ENCODE results near the gene MACROD2. TPM values are rescaled to one million over a fixed set of nuclear protein-coding genes. Genes with fewer than 3 reads are reported as not detected.

The MACROD2 gene
- total and polyA plus RNA-seq, 4 donors: 0.66 to 10.5 (median 3.3) TPM

GRCh38 chr20:15638816-15639215, 1643.5 kb downstream of the MACROD2 start:
- Histone ChIP-seq H3K36me3 (ENCODE audit: control insufficient read depth in 4 of 4, insufficient read depth in 3 of 4, low read depth in 1 of 4, low read length in 3 of 4) (no peaks in the 10 kb centered on the region), H3K9ac (ENCODE audit: low read depth in 1 of 2, low read length in 2 of 2) (no peak overlapping the region), H3K4me3 (ENCODE audit: low read depth in 1 of 3, low read length in 3 of 3) (no peak overlapping the region), H3K4me1 (ENCODE audit: control insufficient read depth in 4 of 4, insufficient read depth in 4 of 4, low read length in 3 of 4) (peaks cover 0 to 4% (median 0%) of the 10 kb centered on the region in 4 donors), H3K27me3 (ENCODE audit: control insufficient read depth in 4 of 4, insufficient read depth in 4 of 4, low read length in 3 of 4) (no peaks in the 10 kb centered on the region), H3K9me3 (ENCODE audit: control insufficient read depth in 4 of 4, low read length in 3 of 4) (no peaks in the 10 kb centered on the region), H3K27ac (ENCODE audit: low read depth in 1 of 2, low read length in 2 of 2) (no peak overlapping the region)
- TF ChIP-seq EGR1 (IDR thresholded peaks at IDR 0.05; ENCODE audit: low read depth in 2 of 2): no peak
- no peak for TF ChIP-seq HNF4A (conservative IDR thresholded peaks at IDR 0.05)
- no peak for TF ChIP-seq ZBTB33 (IDR thresholded peaks at IDR 0.05)
- no peak for TF ChIP-seq SP1 (IDR thresholded peaks at IDR 0.05)
- TF ChIP-seq TAF1 (conservative IDR thresholded peaks at IDR 0.05): no peak
- TF ChIP-seq JUND (IDR thresholded peaks at IDR 0.05): no peak
- TF ChIP-seq FOXA2 (IDR thresholded peaks at IDR 0.05): no peak
- no peak for TF ChIP-seq RXRA (IDR thresholded peaks at IDR 0.05)
- TF ChIP-seq RAD21 (IDR thresholded peaks at IDR 0.05): no peak
- TF ChIP-seq ATF3 (IDR thresholded peaks at IDR 0.05): no peak
- DNase-seq (ENCODE audit: low spot score): no peak
- 85% methylated on average over 5 of the region's 5 CpGs for WGBS

GRCh38 chr20:15639839-15640238, 1644.5 kb downstream of the MACROD2 start:
- no peaks in the 10 kb centered on the region for H3K27me3 ChIP-seq (ENCODE audit: control insufficient read depth in 4 of 4, insufficient read depth in 4 of 4, low read length in 3 of 4)
- 86% methylated on average over 1 of the region's 1 CpG for WGBS
- DNase-seq (ENCODE audit: low spot score): no peak
- H3K4me1 ChIP-seq (ENCODE audit: control insufficient read depth in 4 of 4, insufficient read depth in 4 of 4, low read length in 3 of 4): peaks cover 0 to 4% (median 0%) of the 10 kb centered on the region in 4 donors
- H3K9me3 ChIP-seq (ENCODE audit: control insufficient read depth in 4 of 4, low read length in 3 of 4): no peaks in the 10 kb centered on the region
- H3K36me3 ChIP-seq (ENCODE audit: control insufficient read depth in 4 of 4, insufficient read depth in 3 of 4, low read depth in 1 of 4, low read length in 3 of 4): no peaks in the 10 kb centered on the region
- no peak overlapping the region for H3K4me3 ChIP-seq (ENCODE audit: low read depth in 1 of 3, low read length in 3 of 3)
- TF ChIP-seq RAD21 (IDR thresholded peaks at IDR 0.05) (no peak), MAX (IDR thresholded peaks at IDR 0.05) (no peak), CTCF (IDR thresholded peaks at IDR 0.05; ENCODE audit: low read depth, low read length, missing input control) (no peak), SP1 (IDR thresholded peaks at IDR 0.05) (no peak)
- no peak overlapping the region for H3K9ac ChIP-seq (ENCODE audit: low read depth in 1 of 2, low read length in 2 of 2)
- no peak overlapping the region for H3K27ac ChIP-seq (ENCODE audit: low read depth in 1 of 2, low read length in 2 of 2)

- H3K9ac ChIP-seq (ENCODE audit: low read depth in 1 of 2, low read length in 2 of 2): no peak overlapping the region
- 80% methylated on average over 6 of the region's 6 CpGs for WGBS
- H3K36me3 ChIP-seq (ENCODE audit: control insufficient read depth in 4 of 4, insufficient read depth in 3 of 4, low read depth in 1 of 4, low read length in 3 of 4): no peaks in the 10 kb centered on the region
- H3K27ac ChIP-seq (ENCODE audit: low read depth in 1 of 2, low read length in 2 of 2): no peak overlapping the region
- TF ChIP-seq EGR1 (IDR thresholded peaks at IDR 0.05; ENCODE audit: low read depth in 2 of 2) (no peak), GABPA (IDR thresholded peaks at IDR 0.05 in 1 of 2, conservative IDR thresholded peaks at IDR 0.05 in 1 of 2) (no peak), CTCF (IDR thresholded peaks at IDR 0.05; ENCODE audit: low read depth, low read length, missing input control) (no peak), ZBTB33 (IDR thresholded peaks at IDR 0.05) (no peak), TAF1 (conservative IDR thresholded peaks at IDR 0.05) (no peak), SP1 (IDR thresholded peaks at IDR 0.05) (no peak), RXRA (IDR thresholded peaks at IDR 0.05) (no peak), RAD21 (IDR thresholded peaks at IDR 0.05) (no peak), ATF3 (IDR thresholded peaks at IDR 0.05) (no peak)
- no peak overlapping the region for H3K4me3 ChIP-seq (ENCODE audit: low read depth in 1 of 3, low read length in 3 of 3)
- no peaks in the 10 kb centered on the region for H3K9me3 ChIP-seq (ENCODE audit: control insufficient read depth in 4 of 4, low read length in 3 of 4)
- no peaks in the 10 kb centered on the region for H3K27me3 ChIP-seq (ENCODE audit: control insufficient read depth in 4 of 4, insufficient read depth in 4 of 4, low read length in 3 of 4)
- DNase-seq (ENCODE audit: low spot score): no peak
- peaks cover 0 to 4% (median 0%) of the 10 kb centered on the region in 4 donors for H3K4me1 ChIP-seq (ENCODE audit: control insufficient read depth in 4 of 4, insufficient read depth in 4 of 4, low read length in 3 of 4)
These were observed 1646.8 kb downstream of the MACROD2 start for GRCh38 chr20:15642109-15642508.

Measured in liver (tissue), 9 donors.